AG09319 (cell line): ENCODE results near the gene EIF3K.
"Not testable (repeated sequence)": the region's sequence is repeated elsewhere in the genome, so short reads cannot be mapped to it uniquely, and the experiment has no call there.

Source experiments
- DNase-seq: peaks from one replicate; pipeline ENCODE4 v3.0.0-alpha.2; 2010; ENCODE audit warnings: low read depth; ENCODE audit errors: extremely low read depth
- CTCF ChIP-seq: IDR thresholded peaks from 2 replicates; pipeline ENCODE4 v1.5.1; 2011; ENCODE audit warnings: low read depth, mild to moderate bottlenecking, inconsistent platforms, low read length, moderate library complexity

Gene EIF3K

GRCh38 chr19:38583985-38584305 lies 35.0 kb upstream of the EIF3K start:
- no peak for TF ChIP-seq CTCF
- no peak for DNase-seq

- no peak for TF ChIP-seq CTCF
- no peak for DNase-seq
Observed at GRCh38 chr19:38587562-38587961, 31.4 kb upstream of the EIF3K start.

GRCh38 chr19:38588041-38588440 lies 30.9 kb upstream of the EIF3K start:
- no peak for TF ChIP-seq CTCF
- DNase-seq = no peak

- no peak for TF ChIP-seq CTCF
- DNase-seq = no peak
Observed at GRCh38 chr19:38592940-38593339, 26.0 kb upstream of the EIF3K start.

GRCh38 chr19:38596057-38596981 lies 22.7 kb upstream of the EIF3K start:
- no peak for TF ChIP-seq CTCF
- no peak for DNase-seq

GRCh38 chr19:38597075-38597474 lies 21.9 kb upstream of the EIF3K start:
- no peak for TF ChIP-seq CTCF
- DNase-seq = no peak

- DNase-seq = no peak
- no peak for TF ChIP-seq CTCF
Observed at GRCh38 chr19:38599722-38600121, 19.3 kb upstream of the EIF3K start.

GRCh38 chr19:38602856-38603255 lies 16.1 kb upstream of the EIF3K start:
- not testable (repeated sequence) for DNase-seq
